ENCODE results near the gene TP53TG5.

Gene TP53TG5

DNA sequence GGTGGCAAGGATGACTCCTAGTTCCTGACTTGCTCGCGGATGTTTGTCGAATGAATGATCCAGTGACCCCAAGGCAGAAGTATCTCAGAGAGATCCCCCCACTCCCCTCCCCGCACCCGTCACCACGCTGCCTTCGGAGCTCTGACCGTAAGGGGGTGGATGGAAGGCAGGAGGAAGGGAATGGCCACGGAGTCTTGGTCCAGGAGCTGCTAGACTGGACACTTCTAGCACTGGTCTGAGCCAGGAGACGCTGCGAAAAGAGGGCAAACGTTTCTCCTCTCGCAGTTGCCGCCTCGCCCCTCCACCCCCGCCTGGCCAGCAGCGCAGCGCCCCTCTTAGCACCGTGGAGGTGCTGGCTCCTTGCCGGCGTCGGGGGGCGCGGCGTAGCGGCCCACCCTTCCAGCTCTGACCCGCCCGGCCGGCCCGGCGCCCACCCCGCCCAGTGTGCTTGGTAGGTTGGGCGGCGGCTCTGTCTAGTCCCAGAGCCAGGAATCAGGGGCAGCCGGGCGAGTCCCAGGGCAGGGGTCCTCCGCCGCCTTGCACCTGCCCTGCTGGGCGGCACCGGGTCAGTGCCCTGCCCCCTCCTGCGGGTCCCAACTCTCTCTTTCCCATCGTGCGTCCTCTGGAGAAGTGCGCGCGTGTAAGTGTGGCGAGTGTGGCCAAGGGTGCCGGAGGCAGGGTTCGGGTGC, 27.6 kb upstream of the TP53TG5 start:
- DNase-seq: peak in 3 of 14 donors; percentile 37 to 66 (median 57)

DNA sequence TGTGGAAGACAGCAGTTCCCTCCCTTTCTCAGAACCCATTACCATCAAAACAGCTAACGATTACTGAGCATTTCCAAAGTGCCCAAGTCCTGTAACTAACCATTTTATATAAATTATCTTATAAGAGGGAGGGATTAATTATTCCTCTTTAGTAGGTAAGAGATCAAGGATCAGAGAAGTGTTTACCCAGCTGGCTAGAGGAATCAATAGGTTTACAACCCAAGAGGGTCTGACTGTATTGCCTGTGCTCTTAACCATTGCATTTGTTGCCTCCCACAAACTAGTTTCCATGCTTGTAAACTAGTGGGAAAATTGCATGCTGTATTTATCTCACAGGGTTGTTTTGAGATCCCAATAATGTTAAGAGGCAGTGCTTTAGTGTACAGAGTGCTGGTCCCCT, 26.3 kb upstream of the TP53TG5 start:
- no peak for DNase-seq

DNA sequence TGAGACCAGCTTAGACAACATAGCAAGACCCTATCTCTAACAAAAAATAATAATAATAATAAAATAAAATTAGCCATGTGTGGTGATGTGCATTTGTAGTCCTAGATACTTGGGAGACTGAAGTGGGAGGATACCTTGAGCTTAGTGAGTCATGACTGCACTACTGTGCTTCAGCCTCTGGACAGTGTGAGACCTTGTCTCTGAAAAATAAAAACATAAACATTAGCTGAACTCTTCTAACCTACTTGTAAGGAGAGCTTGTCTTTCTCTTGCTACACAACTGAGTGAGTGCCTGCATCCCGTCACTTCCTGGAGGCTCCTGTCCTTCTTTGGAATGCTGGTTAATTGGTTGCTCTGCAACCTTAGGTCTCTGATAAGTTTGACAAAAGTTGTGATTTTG, 24.8 kb upstream of the TP53TG5 start:
- no peak for DNase-seq

DNA sequence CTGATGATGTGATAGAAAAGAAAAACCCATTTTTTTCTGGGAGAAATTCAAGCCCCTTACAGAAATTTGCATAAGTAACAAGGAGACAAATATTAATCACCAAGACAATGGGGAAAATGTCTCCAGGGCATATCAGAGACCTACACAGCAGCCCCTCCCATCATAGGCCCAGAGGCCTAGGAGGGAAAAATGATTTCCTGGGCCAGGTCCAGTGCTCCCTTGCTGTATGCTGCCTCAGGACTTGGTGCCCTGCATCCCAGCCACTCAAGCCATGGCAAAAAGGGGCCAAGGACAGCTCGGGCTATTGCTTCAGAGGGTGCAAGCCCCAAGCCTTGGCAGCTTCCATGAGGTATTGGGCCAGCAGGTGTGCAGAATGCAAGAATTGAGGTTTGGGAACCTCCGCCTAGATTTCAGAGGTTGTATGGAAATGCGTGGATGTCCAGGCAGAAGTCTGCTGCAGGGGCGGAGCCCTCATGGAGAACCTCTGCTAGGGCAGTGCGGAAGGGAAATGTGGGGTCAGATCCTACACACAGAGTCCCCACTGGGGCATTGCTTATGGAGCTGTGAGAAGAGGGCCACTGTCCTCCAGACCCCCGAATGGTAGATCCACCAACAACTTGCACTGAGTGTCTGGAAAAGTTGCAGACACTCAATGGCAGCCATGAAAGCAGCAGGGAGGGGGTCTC, 22.4 kb upstream of the TP53TG5 start:
- DNase-seq: no peak

DNA sequence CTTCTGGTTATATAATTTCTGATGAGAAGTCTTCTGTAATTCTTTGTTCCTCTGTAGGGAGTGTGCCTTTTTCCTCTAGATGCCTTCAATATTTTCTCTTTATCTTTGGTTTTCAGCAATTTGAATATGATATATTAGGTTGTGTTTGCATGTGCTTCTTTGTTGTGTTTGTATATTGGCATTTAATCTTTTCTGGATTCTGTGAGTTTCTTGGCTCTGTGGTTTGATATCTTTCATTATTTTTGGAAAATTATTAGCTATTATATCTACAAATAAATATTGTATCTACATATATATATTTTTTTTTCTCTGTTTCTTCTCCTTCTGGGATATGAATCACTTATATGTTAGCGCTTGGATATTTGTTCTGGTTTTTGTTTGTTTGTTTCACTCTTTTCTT, 20.9 kb upstream of the TP53TG5 start:
- DNase-seq: no peak

DNA sequence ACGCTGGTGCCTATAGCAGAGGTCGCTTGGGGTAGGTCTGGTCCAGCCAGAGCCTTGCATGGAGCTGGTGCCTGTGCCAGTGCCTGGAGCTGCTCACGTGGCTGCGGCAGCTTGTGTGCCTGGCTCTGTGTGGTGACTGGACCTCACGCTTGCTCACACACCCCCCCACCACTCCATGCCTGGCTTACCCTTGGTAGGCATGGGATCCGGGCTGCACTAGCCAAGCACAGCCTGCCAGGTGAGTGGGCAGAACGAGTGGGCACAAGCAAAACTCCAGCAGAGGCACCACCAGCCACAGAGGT, 16.9 kb upstream of the TP53TG5 start:
- DNase-seq: no peak

DNA sequence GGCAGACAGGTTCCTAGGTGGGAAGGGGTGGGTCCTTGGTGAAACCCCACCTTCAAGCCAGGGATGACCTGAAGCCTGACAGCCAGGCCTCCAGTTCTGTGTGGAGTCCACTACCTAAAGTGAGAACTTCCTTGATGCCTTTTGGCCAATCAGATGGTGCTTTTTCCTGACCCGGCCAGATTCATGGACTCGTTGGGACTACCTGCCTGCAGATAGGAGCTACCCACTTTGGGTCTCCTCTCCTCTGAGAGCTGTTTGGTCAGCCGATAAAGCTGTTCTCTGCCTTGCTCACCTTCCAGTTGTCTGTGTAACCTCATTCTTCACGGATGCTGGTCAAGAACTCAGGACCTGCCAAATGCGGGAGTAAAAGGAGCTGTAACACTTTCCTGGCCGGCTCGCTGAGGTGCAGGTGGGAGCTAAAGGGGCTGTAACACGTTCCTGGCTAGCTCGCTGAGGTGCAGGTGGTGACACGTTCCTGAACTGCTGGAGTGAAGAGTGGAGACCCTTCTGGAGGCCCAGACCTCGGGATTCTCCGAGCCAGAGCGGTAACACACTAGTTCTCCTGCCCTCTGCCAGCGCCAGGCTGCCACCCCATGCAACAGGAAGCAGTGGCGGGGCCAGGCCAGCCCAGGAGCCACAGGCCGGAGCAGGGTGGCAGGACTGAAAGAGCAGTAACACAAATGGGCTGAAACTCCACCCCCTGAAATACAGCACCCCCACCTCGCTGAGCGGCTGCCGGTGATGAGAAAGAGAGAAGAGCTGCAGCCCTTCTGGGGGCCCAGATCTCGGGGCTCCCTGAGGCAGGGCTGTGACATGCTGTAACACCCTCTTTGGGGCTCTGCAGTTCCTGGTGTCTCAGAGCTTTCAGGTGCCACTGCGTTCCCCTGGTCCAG, 16.3 kb upstream of the TP53TG5 start:
- no peak for DNase-seq

DNA sequence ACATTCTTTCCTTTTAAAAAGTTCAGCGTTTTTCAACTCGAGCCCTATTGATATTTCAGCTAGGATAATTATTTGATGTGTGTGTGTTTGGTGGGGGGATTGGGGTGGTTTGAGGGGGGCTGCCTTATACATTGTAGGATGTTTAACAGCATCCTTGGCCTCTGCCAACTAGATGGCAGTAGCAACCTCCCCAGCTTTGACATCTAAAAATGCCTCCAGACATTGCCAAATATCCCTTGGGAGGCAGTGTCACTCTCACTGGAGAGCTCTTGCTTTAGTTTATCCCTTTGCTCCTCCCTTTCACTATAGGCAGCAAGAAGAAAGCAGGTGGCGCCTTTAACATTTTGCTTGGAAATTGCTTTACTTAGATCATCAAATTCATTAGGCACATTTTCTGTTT, 14.6 kb upstream of the TP53TG5 start:
- no peak for DNase-seq

DNA sequence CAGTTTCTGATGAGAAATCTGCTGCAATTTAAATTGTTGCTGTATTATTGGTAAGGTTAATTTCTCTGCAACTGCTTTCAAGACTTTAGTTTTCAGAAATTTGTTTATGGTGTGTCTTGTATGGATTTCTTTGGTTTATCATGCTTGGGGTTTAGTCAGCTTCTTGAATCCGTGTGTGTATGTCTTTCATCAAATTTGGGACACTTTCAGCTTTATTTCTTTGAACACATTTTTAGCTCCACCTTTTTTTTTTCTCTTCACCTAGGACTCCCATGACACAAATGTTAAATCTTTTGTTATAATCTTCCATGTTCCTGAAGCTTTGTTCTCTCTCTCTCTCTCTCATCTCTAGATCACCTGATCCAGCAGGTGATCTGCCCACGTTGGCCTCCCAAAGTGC, 13.4 kb upstream of the TP53TG5 start:
- no peak for DNase-seq

DNA sequence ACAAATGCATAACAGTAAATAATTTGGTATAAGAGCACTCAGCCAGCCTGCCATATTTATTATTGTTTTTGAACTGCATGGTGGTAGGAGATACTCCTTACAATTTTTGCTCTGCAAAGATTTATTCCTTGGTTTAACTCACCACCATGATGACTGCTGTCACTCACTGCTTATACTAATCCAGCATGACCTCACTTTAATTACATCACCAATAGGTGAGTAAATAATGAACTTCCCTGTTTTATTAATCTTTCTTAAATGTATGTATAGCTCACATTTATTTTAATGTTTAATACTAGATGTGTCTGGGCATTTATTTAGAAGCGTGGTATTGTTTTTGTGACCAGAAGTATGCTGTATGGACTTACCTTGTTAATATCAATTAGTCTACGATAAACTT, 12.8 kb upstream of the TP53TG5 start:
- DNase-seq: no peak

DNA sequence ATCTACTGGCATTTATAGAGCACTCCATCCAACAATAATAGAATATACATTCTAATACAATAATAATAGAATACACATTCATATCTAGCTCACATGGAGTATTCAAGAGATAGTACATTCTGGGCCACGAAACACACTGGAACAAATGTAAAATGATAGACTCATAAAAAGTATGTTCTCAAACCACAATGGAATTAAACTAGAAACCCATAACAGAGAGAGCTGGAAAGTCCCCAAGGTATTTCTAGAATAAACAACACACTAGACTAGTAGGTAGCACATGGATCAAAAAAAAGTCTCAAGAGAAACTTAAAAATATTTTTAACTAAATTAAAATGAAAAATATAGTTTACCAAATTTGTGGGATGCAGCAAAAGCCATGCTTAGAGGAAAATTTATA, 9.1 kb upstream of the TP53TG5 start:
- no peak for DNase-seq

DNA sequence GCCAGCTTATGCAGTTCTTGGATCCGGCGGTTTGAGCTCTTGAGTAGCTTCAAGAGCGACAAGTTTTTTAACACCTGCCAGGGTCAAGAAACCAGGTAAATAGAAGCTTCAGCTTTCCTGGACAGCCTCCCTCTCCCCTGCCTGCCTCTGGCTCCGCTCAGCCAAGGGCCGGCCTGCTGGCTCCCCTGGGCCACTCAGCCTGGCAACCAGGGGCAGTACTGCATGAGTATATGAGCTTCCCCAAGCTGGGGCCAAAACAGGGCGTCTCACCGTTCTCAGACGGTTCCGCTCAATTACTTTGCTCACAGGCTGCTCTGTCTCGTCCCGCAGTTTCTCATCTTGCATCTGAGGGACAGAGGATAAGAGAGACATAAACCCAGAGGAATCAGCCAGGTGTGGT, 856 bp downstream of the TP53TG5 start:
- DNase-seq: no peak

DNA sequence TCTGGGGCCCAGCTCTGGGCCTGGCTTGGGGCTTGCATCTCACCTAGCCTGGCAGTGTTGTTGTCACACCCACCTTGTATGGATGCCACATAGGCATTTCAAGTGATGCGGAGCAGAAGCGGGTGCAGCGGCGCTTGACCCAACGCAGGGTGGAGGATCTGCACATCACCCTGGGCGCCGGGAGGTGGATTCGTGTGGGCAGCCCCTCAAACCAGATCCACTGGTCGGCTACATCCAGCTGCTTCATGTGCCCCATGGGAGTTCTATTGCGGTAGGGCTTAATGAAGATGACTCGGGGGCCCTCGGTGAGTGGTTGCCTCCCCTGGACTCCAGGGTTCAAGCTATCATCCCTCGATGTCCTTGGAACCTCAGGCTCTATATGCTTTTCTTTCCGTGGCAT, 3.2 kb downstream of the TP53TG5 start:
- DNase-seq: no peak

DNA sequence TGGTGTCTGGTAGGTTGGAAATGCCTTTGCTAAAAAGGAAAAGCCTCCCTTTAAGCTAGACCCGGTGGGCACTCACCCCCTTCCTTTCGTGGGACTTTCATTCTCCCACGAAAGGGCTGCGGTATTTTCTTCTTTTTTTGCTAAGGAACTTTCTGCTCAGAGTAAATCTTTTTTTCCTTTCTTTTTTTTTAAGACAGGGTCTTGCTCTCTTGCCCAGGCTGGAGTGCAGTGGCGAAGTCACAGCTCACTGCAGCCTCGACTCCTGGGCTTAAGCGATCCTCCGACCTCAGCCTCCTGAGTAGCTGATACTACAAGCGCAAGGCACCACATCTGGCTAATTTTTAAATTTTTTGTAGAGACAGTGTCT, 4.0 kb downstream of the TP53TG5 start:
- no peak for DNase-seq

DNA sequence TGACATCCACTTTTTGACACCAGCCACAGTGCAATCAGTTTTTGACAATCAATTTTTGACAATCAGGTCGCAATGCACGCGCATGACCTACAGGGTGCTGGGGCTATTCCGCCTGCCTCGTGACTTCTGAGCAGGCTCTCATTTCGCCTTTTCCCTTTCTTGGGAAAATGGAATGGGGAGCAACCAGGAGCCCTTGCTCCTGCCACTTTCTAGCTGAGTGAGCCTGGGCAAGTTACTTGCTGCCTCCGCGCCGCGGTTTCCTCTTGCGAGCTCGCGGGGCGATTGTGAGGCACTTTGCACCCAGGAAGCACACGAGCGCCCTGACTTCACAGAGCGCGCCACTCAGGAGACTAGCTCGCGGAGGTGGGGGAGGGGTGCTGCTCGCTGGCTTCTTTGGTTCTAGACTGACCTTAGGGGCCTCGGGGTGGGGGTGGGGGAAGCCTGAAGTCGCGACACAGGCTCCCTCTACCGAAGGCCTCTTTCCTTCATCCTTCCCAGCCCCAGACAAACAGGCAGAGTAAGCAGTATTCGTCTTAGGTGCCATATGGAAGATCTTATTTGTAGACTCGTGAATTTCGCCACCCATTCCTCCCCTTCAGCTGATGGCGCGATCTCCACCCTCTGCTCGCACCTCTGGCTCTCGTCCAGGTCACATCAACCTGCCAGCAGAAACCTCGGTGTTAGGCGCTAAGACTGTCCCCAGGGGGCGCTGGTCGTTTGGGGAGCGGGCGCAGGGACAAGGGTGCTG, 4.6 kb downstream of the TP53TG5 start:
- DNase-seq: peak in 13 of 14 donors; percentile 43 to 92 (median 81)

DNA sequence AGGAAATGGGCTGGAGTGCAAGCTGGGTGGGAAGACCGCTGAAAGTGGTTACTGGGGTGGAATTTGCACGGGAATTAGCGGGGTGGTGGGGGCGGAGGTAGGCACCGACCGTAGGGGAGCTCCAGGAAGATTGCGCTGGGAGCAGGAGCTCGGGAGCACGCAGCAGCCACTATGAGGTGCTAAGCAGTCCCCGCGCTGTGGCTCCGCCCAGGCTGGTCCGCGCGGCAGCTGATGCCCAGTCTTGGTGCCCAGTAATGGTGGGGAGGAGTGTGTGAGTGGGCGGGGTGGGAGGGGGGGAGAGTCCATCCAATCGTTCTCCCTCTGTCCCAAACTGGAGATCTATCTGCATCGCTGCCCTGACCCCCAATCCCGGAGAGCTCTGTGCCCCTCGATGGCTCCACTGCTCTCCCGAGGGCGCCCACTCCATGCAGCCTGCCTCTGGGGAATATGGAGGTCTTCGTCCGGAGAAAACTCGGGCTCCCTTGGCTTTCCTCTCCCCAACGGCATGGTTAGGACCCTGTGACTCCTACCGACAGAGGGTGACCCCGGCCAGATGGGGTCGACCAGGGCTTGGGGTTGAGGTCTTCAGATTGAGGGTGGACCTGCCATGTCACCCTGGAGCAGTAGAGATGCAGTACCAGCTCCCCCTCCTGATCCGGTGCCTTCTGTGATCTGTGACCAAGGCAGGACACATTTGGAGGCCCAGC, 5.3 kb downstream of the TP53TG5 start:
- peak in 12 of 14 donors; percentile 15 to 77 (median 61) for DNase-seq

DNA sequence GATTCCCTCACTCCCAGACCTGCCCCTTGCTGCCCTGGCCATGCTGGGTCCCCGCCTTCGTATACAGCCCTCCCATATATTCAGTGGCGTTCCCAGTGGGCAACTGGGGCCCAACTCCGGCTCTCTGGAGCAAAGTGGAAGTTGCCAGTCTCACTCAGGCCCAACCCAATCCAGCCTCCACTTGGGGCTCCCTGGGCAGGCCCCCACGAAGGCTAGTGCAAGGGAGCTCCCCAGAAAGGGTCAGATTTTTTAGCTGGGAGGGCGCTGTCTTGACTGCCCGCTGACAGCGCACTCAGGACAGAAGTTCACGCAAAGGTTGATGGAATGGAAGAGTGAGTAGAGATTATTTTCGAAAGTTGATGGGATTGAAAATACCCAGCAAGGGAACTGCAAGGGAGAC, 5.9 kb downstream of the TP53TG5 start:
- no peak for DNase-seq

DNA sequence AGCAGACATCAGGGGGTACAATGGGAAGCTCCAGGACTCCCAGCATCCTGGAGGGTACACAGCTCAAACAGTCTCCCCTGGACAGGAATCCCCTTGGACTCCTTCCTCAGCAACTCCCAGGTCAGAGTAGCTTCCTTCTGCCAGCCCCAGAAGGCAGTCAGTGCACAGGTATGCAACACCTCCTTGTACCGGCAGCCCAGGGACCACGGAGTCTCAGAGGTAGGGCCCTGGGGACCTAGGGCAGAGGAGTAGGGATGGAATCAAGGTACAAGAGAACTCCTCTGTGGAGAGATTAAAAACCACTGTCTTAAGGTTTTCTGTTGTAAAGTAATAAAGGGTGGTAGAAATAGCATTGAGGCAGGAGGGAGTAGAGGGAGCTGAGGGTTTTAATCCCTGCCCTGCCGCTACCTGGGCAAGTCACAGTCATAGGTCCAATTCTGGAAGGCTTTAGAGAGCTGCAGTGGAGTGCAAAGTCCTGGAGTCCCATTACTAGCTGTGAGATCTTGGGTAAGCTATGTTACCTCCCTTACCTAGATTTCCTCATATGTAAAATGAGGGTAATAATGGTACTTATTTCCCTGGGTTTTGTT, 7.5 kb downstream of the TP53TG5 start:
- DNase-seq: no peak

DNA sequence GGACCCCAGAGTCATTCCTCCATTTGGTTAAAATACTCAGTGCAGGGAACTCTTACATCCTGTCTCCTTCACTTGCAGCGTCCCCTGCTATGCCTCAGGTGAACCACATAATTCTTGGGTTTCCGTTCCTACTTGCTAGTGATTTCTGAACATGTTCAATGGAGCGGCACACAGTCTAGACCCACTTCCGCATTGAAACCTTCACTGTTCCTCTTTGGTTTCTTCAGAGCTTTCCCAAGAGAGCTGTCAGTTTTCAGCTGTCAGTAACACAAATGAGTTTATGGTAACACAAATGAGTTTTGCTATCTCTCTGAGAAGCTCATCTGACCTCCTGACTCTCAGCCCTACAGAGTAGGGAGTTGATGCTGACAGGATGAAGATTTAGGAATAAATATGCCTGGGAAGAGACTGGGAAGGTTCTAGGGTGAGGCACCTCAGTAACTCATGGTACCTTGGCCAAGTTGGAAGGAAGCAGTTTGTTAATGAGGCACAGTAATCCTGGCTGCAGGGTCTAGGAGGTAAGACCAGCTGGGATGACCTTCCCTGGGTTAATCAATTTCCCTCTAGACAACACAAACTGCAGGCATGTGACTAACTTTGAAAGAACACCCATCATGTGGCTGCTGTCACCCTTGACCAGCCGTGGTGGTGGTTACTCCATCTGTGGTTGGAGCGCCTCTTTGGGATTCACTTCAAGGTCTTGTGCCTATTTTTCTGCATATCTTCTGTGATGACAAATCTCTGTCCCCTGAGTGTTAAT, 9.7 kb downstream of the TP53TG5 start:
- peak in 1 of 14 donors; percentile 19 for DNase-seq

DNA sequence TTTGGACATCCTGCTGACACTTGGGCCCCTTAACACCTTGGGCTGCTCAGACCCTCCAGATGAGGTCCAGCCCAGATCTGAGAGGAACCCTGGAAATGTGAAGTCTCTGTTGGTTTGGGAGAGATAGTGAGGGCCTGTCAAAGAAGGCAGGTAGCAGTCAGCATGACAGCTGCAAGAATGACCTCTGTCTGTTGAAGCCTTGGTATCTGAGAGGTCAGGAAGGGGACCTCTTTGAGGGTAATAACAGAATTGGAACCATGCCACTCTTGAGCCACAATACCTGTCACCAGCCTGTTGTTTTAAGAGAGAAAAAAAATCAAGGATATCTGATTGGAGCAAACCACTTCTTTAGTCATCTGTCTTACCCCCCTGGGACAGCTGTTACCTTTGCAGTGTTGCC, 11.0 kb downstream of the TP53TG5 start:
- no peak for DNase-seq

DNA sequence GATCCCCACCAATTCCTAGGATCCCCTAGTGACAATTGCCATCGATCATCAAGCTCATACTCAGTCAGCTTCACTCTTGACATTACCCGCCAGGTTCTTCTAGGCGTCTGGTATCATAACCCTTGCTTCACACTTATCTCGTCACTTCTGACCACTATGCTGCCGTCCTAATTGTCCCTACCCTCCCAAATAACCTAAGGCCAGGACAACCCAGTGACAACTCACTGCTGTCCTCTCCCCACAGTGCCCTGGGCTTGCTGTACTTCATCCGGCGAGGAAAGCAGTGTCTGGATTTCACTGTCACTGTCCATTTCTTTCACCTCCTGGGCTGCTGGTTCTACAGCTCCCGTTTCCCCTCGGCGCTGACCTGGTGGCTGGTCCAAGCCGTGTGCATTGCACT, 11.5 kb downstream of the TP53TG5 start:
- no peak for DNase-seq

All from C1 segment of cervical spinal cord (tissue), 14 donors.